ENCODE measurements around the gene LRMDA.

Gene LRMDA

GRCh38 chr10:75976681-75977080 is 545.3 kb downstream of the LRMDA start:
- no peak overlapping the region for H3K27ac ChIP-seq
- no peak overlapping the region for H3K4me3 ChIP-seq
- no peak for DNase-seq (ENCODE audit: low spot score)
- no peak for TF ChIP-seq CTCF (IDR thresholded peaks at IDR 0.05)

- H3K27ac ChIP-seq, result no peak overlapping the region
- DNase-seq (ENCODE audit: low spot score), result no peak
- H3K4me3 ChIP-seq, result no peak overlapping the region
- TF ChIP-seq CTCF (IDR thresholded peaks at IDR 0.05), result no peak
Measured at GRCh38 chr10:75977139-75977538, 545.7 kb downstream of the LRMDA start.

- no peak overlapping the region for H3K27ac ChIP-seq
Measured at GRCh38 chr10:75978213-75978612, 546.8 kb downstream of the LRMDA start.

GRCh38 chr10:75980419-75981002 is 549.1 kb downstream of the LRMDA start:
- no peak for DNase-seq (ENCODE audit: low spot score)
- no peak overlapping the region for H3K27ac ChIP-seq
- TF ChIP-seq CTCF (IDR thresholded peaks at IDR 0.05), result no peak
- H3K4me3 ChIP-seq, result no peak overlapping the region

More at GRCh38 chr10:75978213-75978612, 546.8 kb downstream of the LRMDA start:
- TF ChIP-seq CTCF (IDR thresholded peaks at IDR 0.05), result no peak
- no peak for DNase-seq (ENCODE audit: low spot score)
- no peak overlapping the region for H3K4me3 ChIP-seq

GRCh38 chr10:75982611-75983369 is 551.4 kb downstream of the LRMDA start:
- no peak overlapping the region for H3K27ac ChIP-seq
- DNase-seq (ENCODE audit: low spot score), result no peak
- no peak for TF ChIP-seq CTCF (IDR thresholded peaks at IDR 0.05)
- H3K4me3 ChIP-seq, result no peak overlapping the region

GRCh38 chr10:75984067-75984466 is 552.6 kb downstream of the LRMDA start:
- TF ChIP-seq CTCF (IDR thresholded peaks at IDR 0.05), result no peak
- no peak for DNase-seq (ENCODE audit: low spot score)
- no peak overlapping the region for H3K27ac ChIP-seq
- no peak overlapping the region for H3K4me3 ChIP-seq

- no peak overlapping the region for H3K27ac ChIP-seq
Measured at GRCh38 chr10:75987616-75988015, 556.2 kb downstream of the LRMDA start.

More at GRCh38 chr10:75987616-75988015, 556.2 kb downstream of the LRMDA start:
- TF ChIP-seq CTCF (IDR thresholded peaks at IDR 0.05), result no peak
- no peak overlapping the region for H3K4me3 ChIP-seq
- DNase-seq (ENCODE audit: low spot score), result no peak

Measured in coronary artery (tissue), 2 donors.